B cell (primary cell): ENCODE data around the gene PDE6A.

ENCODE experiments used
- CTCF ChIP-seq: fragments of 200-600 bp; IDR thresholded peaks from one replicate; pipeline ENCODE4 v1.8.0; 2022; ENCODE audit warnings: antibody characterized with exemption, mild to moderate bottlenecking
- EZH2 ChIP-seq: IDR thresholded peaks from 2 replicates; pipeline ENCODE4 v1.6.1; 2012; ENCODE audit warnings: borderline replicate concordance, low read depth, mild to moderate bottlenecking, moderate library complexity, low read length; ENCODE audit not compliant: insufficient read depth, poor library complexity, severe bottlenecking

GRCh38 chr5:149962601-149963300 is 18.2 kb upstream of the PDE6A start:
- TF ChIP-seq CTCF (no peak), EZH2 (no peak)
